Smooth muscle cell (in vitro differentiated cells): Measurements from ENCODE around the gene CNTROB. TPM values are rescaled to one million over a fixed set of nuclear protein-coding genes. Genes with fewer than 3 reads are reported as not detected.

ENCODE experiments used
- DNase-seq: peaks from one replicate; lab custom pipeline; 2025; ENCODE audit not compliant: unreplicated experiment; lab: John Stamatoyannopoulos, UW
- H2AFZ ChIP-seq: fragments of 200-600 bp; sonication (generic); 2 replicates; pipeline ENCODE4 v1.6.0; 2016; ENCODE audit warnings: antibody characterized with exemption, low read depth, mild to moderate bottlenecking
- H3F3A ChIP-seq: fragments of 200-600 bp; sonication (generic); 2 replicates; pipeline ENCODE4 v1.6.0; 2017; ENCODE audit warnings: antibody characterized with exemption, low read depth
- H3K27ac ChIP-seq: fragments of 200-600 bp; sonication (generic); 2 replicates; pipeline ENCODE4 v1.5.1; 2016; ENCODE audit warnings: low read depth, mild to moderate bottlenecking
- H3K27me3 ChIP-seq: fragments of 200-600 bp; sonication (generic); 2 replicates; pipeline ENCODE4 v1.6.1; 2016; ENCODE audit warnings: low read depth, mild to moderate bottlenecking
- H3K36me3 ChIP-seq: fragments of 200-600 bp; sonication (generic); 2 replicates; pipeline ENCODE4 v1.5.1; 2016; ENCODE audit warnings: low read depth
- H3K4me1 ChIP-seq: fragments of 200-600 bp; sonication (generic); 2 replicates; pipeline ENCODE4 v1.5.1; 2016; ENCODE audit warnings: low read depth
- H3K4me2 ChIP-seq: fragments of 200-600 bp; sonication (generic); 2 replicates; pipeline ENCODE4 v1.6.0; 2016; ENCODE audit warnings: mild to moderate bottlenecking
- H3K4me3 ChIP-seq: fragments of 200-600 bp; sonication (generic); 2 replicates; pipeline ENCODE4 v1.5.1; 2016; ENCODE audit warnings: mild to moderate bottlenecking
- H3K79me2 ChIP-seq: fragments of 200-600 bp; sonication (generic); 2 replicates; pipeline ENCODE4 v1.6.0; 2016; ENCODE audit warnings: low read depth, mild to moderate bottlenecking
- H3K9ac ChIP-seq: fragments of 200-600 bp; sonication (generic); 2 replicates; pipeline ENCODE4 v1.6.0; 2016; ENCODE audit warnings: low read depth
- H3K9me3 ChIP-seq: fragments of 200-600 bp; sonication (generic); replicated peaks from 2 replicates; pipeline ENCODE4 v1.5.1; 2016; ENCODE audit warnings: low read depth
- H4K20me1 ChIP-seq: fragments of 200-600 bp; sonication (generic); 2 replicates; pipeline ENCODE4 v1.6.0; 2016; ENCODE audit warnings: low read depth
- WGBS: methylation state at CpG from one replicate; pipeline ENCODE4 v1.1.7; 2016; ENCODE audit warnings: low lambda C conversion rate; 5-methylcytosine and 5-hydroxymethylcytosine counted together
- polyA plus RNA-seq: library from polyadenylated mRNA; unstranded; fragments of >200 nt; fragmentation: Nextera tagmentation; extraction: Ambion mirVana; gene quantifications from 2 replicates; pipeline ENCODE4 v1.2.1, GENCODE V29; 2016
- total RNA-seq: library from RNA; depleted of rRNA; stranded (reverse); fragments of >200 nt; gene quantifications from 2 replicates; pipeline ENCODE4 v1.2.3, GENCODE V29; 2014
- TF ChIP-seq, protein P1 (sequence below): fragments of 200-600 bp; sonication (generic); IDR thresholded peaks from 2 replicates; pipeline ENCODE4 v1.5.1; 2017; ENCODE audit warnings: borderline replicate concordance, mild to moderate bottlenecking, antibody characterized with exemption; ENCODE audit not compliant: insufficient read depth, poor library complexity, severe bottlenecking

Gene CNTROB
- total and polyA plus RNA-seq, 2 experiments from 2014 or later, result 11.1 to 20.6 TPM

DNA sequence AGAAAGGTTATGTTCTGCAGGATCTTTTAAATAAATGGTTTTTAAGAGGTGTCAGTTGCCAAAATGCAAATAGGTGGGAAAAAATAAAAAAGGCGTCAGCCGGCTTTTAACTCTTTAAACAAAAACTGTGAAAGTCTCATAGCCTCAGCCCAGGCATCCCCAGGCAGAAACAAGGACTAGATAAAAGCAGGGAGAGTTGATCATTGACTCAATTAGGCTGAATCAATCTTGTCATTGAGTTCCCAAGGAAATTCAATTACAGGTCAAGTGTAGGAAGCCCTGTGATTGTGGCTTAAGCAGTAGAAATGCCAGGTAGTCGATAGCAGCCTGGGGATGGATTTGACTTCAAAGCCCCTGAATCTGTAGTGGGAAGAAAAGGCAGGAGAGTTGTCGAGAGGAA, 39.6 kb downstream of the CNTROB start:
- TF ChIP-seq, protein P1, sequence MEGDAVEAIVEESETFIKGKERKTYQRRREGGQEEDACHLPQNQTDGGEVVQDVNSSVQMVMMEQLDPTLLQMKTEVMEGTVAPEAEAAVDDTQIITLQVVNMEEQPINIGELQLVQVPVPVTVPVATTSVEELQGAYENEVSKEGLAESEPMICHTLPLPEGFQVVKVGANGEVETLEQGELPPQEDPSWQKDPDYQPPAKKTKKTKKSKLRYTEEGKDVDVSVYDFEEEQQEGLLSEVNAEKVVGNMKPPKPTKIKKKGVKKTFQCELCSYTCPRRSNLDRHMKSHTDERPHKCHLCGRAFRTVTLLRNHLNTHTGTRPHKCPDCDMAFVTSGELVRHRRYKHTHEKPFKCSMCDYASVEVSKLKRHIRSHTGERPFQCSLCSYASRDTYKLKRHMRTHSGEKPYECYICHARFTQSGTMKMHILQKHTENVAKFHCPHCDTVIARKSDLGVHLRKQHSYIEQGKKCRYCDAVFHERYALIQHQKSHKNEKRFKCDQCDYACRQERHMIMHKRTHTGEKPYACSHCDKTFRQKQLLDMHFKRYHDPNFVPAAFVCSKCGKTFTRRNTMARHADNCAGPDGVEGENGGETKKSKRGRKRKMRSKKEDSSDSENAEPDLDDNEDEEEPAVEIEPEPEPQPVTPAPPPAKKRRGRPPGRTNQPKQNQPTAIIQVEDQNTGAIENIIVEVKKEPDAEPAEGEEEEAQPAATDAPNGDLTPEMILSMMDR, result no peak
- 85% methylated on average over 4 of the region's 4 CpGs for WGBS
- Histone ChIP-seq H4K20me1 (no peaks in the 10 kb centered on the region), H3K27ac (no peak overlapping the region), H2AFZ (no peak overlapping the region), H3K4me2 (no peak overlapping the region), H3K9ac (no peak overlapping the region), H3K4me3 (no peak overlapping the region), H3K27me3 (peaks cover 8% of the 10 kb centered on the region), H3K36me3 (no peaks in the 10 kb centered on the region), H3K79me2 (no peaks in the 10 kb centered on the region), H3K4me1 (no peaks in the 10 kb centered on the region), H3F3A (no peaks in the 10 kb centered on the region), H3K9me3 (peaks cover 4% of the 10 kb centered on the region)
- no peak for DNase-seq

DNA sequence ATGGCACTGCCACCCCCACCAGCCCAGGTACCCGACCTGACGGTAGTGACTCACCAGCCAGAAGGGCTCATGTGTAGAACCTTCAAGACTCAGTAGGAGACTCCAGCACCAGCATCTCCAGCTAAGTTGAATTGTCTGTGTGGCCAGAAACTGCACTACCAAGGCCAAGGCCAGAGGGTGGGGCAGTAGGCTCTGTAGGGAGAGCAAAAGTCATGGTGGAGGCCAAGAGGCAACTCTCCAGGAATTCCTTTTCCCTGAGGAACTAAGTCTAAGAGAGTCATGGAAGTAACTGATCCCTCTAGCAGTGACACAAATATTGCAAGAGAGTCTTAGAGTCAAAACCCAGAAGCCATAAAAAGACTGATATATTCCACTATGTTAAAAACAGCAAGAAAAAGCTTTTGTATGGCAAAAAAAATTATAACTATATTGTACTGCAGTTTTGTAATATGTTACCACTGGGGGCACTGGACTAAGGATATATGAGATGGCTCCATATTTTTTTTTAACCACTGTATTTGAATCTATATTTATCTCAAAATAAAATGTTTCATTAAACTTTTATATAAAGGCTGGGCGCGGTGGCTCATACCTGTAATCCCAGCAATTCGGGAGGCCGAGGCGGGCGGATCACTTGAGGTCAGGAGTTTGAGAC, 40.3 kb downstream of the CNTROB start:
- no peak for DNase-seq
- WGBS, result 96% methylated on average over 8 of the region's 8 CpGs
- no peaks in the 10 kb centered on the region for H3F3A ChIP-seq
- TF ChIP-seq, protein P1, result peak; percentile 25
- H3K4me2 ChIP-seq, result no peak overlapping the region
- no peak overlapping the region for H3K9ac ChIP-seq
- H2AFZ ChIP-seq, result no peak overlapping the region
- no peaks in the 10 kb centered on the region for H3K79me2 ChIP-seq
- H3K27me3 ChIP-seq, result peaks cover 8% of the 10 kb centered on the region
- no peak overlapping the region for H3K4me3 ChIP-seq
- no peak overlapping the region for H3K27ac ChIP-seq
- H3K9me3 ChIP-seq, result peaks cover 4% of the 10 kb centered on the region
- H3K36me3 ChIP-seq, result no peaks in the 10 kb centered on the region
- no peaks in the 10 kb centered on the region for H3K4me1 ChIP-seq
- H4K20me1 ChIP-seq, result no peaks in the 10 kb centered on the region

- Histone ChIP-seq H3K4me1 (no peaks in the 10 kb centered on the region), H3K27me3 (peaks cover 8% of the 10 kb centered on the region), H3F3A (no peaks in the 10 kb centered on the region), H3K4me3 (no peak overlapping the region), H3K9ac (no peak overlapping the region), H4K20me1 (no peaks in the 10 kb centered on the region), H3K4me2 (no peak overlapping the region), H3K36me3 (no peaks in the 10 kb centered on the region), H2AFZ (no peak overlapping the region), H3K27ac (no peak overlapping the region), H3K79me2 (no peaks in the 10 kb centered on the region), H3K9me3 (peaks cover 4% of the 10 kb centered on the region)
- TF ChIP-seq, protein P1, result no peak
- DNase-seq, result no peak
These were observed 42.7 kb downstream of the CNTROB start for GRCh38 chr17:7974638-7975131.

DNA sequence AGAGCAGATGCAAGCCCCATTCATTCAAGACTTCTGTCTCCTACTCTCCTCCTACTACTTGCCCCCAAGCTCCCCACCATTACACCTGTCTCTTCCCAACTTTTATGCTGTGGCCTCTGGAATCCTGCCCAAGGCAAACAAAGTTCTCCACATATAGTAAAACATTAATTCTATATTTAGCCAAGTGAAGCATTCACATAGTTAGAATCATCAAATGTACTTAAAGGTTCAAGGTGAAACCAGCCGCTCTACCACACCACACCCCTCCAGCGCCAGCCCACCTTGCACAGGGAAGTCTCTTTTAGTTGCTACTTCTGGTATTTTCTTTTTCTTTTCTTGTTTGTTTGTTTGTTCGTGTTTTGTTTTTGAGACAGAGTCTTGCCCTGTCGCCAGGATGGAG, 45.0 kb downstream of the CNTROB start:
- Histone ChIP-seq H3K27ac (no peak overlapping the region), H4K20me1 (no peaks in the 10 kb centered on the region), H3K4me3 (no peak overlapping the region), H3K36me3 (no peaks in the 10 kb centered on the region), H3K9ac (no peak overlapping the region), H2AFZ (no peak overlapping the region), H3K27me3 (no peaks in the 10 kb centered on the region), H3K4me1 (no peaks in the 10 kb centered on the region), H3K9me3 (peaks cover 4% of the 10 kb centered on the region), H3K79me2 (no peaks in the 10 kb centered on the region), H3K4me2 (no peak overlapping the region), H3F3A (no peaks in the 10 kb centered on the region)
- TF ChIP-seq, protein P1, result no peak
- DNase-seq, result no peak
- 90% methylated on average over 4 of the region's 4 CpGs for WGBS
